Spleen (tissue), 7 donors: ENCODE results near the gene PAFAH2.

Experiments used
- CTCF ChIP-seq, 11 experiments: fragments of 200-600 bp in 7 of 11; fragments of 450-650 bp in 4 of 11; sonication (generic) in 4 of 11; IDR thresholded peaks in 8 of 11; conservative IDR thresholded peaks in 3 of 11; 1 replicate in 7 of 11; 2 replicates in 4 of 11; pipeline versions ENCODE4 v1.4.0 to v1.8.0; 2016 to 2021; ENCODE audit warnings: antibody characterized with exemption in 11 of 11, inconsistent platforms in 4 of 11, mild to moderate bottlenecking in 1 of 11
- POLR2AphosphoS5 ChIP-seq, 3 donors: sonication (generic); formaldehyde crosslinking; IDR thresholded peaks; one replicate each; pipeline ENCODE4 v1.5.1; 2017; ENCODE audit warnings: antibody characterized with exemption in 3 of 3
- donor health status: DM: no; HTN: no; CAD: no; lungs with moderate emphysema.
- donor health status: DM: no; HTN: no; CAD: no.
- donor health status: DM: no; HTN: no; CAD: no.

- TF ChIP-seq CTCF (IDR thresholded peaks at IDR 0.05 in 8 of 11, conservative IDR thresholded peaks at IDR 0.05 in 3 of 11), result no peak
- TF ChIP-seq POLR2AphosphoS5 (IDR thresholded peaks at IDR 0.05), result no peak
These were observed 24.5 kb upstream of the PAFAH2 start for GRCh38 chr1:26022404-26022779.
